NCI-H69 (cell line): ENCODE measurements around the gene UBE2G2.
A peak's percentile ranks its signal among the peaks of the same experiment; 100 is the strongest.

Experiments
- DNase-seq: peaks from one replicate; lab custom pipeline; 2025; lab: John Stamatoyannopoulos, UW

Gene UBE2G2

GRCh38 chr21:44749759-44750674, 51.6 kb downstream of the UBE2G2 start:
- DNase-seq, result no peak

DNA sequence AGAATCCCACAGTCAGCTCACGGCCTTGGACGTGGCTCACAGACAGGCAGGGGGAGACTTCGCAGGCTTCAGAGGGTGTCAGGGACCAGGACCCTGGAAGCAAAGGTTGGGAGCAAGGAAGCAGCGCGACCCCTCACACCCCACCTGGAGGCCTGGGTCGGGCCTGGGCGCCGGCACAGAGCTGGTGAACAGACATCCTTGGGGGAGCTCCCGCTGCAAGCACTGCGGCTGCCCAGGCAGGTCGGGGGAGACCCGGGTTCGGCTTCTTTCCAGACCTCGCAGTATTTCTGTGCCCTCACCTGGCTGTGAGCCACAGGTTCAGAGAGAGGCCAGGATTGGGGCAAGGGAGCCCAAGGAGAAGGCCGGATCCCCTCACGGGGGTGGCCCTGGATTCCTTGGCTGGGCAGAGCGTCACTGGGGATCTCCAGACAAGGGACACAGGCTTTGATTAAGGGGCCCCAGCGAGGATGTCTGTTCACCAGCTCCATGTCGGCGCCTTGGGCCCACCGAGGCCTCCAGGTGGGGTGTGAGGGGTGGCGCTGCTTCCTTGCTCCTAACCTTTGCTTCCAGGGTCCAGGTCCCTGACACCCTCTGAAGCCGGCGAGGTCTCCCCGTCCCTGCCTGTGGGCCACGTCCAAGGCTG, 52.4 kb downstream of the UBE2G2 start:
- DNase-seq, result no peak

DNA sequence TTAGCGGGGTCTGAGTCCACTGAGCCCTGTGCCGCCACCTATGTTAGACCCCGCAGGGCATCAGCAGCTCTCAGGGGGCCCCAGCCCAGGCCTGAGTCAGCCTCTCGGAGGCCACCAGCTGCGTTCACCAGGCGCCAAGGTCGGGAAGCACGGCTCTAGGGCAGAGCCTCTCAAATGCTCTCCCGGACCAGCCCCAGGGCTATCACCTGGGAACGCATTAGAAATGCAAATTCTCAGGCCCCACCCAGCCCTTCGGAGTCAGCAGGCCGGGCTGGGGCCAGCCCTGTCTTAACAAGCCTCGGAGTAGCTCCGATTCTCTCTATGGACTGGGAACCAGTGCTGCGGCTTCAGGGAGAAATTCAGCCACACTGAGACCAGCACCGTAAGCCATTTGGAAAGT, 53.0 kb downstream of the UBE2G2 start:
- no peak for DNase-seq

DNA sequence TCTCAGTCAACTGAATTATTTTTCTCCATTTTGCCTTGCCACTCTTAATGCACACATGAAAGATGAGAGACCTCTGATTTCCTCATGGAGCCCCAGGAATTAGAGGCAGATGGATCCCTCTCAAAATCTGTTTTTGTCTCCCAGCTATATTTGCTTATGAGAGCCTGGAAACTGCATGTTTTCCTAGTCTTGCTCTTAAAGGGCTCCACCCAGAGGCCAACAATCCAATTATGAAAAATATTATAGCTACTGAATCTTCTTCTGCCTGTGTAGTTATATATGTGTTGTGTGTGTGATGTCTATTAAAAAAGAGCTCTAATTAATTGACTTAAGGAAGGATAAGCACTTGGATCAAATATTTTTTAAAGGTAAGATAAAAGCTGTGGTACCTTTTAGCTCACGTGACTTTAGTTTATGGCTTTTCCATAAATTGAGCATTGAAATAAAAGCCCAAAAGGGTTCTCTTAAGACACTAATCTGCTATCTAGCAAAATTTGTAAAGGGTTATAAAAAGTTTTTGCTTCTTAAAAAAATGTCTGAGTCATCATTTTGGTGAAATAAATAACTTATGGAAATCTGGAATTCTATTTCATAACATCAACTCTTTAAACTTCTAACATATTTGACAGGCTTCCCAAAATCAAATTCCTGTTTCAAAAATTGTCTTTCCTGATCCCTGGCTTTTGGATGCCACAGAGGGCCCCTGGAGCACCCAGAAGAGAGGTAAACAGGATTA, 59.0 kb downstream of the UBE2G2 start:
- peak; percentile 90 for DNase-seq

DNA sequence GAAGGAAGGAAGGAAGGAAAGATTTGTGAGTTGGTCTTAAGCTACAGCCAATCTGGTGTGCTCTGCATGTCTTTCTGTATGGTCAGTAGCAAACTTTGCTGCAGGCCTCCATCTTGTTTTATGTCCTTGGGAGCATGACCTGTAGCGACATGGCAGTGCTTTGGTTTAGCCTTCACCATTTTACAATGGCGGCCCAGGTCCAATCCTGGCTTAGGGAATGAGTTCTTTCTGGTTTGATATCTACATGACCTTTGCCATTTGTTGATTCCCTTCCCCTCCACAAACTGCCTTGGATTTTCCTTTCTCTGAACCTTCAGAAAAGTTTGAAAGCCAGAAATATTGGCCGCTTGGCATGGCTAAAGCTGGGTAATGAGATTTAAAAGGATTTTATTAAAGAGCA, 59.7 kb downstream of the UBE2G2 start:
- DNase-seq, result no peak

- peak; percentile 49 for DNase-seq
Observed at GRCh38 chr21:44740742-44741141, 60.9 kb downstream of the UBE2G2 start.

DNA sequence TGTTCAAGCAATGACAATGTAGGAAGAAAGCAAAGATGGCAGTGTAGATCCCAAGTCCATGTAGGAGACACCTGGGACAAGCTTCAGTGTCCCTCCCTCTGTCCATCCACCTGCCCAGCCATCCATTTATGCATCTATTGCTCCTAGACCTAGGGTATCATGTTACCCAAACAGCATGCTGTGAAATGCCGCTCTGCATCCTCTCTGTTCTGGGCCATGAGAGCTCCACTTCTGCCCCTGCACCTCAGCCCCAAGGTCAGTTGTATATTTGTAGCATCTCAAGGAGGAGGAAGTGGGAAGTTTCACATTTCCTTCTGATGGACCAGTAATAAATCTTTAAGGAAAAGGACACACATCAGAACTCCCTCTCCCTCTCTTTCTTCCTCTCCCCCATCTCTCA, 62.3 kb downstream of the UBE2G2 start:
- peak; percentile 27 for DNase-seq

DNA sequence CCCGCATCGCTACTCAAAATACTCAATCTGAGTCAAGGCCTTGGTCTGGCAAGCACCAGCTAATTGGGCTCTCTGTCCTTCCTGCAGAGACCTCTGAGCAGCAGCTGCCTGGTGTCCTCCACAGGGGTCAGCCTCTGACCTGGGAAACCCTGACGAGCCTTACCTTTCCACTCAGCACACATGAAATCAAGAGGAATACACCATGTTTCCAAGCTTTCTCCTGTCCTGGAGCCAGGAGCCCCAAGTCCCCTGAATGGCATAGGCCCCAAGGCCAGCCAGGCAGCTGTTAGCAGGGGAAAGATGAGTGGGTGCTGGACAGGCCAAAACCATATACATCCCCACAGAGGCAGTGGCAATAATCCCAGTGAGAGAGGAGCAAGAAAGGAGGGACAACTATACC, 63.0 kb downstream of the UBE2G2 start:
- no peak for DNase-seq

DNA sequence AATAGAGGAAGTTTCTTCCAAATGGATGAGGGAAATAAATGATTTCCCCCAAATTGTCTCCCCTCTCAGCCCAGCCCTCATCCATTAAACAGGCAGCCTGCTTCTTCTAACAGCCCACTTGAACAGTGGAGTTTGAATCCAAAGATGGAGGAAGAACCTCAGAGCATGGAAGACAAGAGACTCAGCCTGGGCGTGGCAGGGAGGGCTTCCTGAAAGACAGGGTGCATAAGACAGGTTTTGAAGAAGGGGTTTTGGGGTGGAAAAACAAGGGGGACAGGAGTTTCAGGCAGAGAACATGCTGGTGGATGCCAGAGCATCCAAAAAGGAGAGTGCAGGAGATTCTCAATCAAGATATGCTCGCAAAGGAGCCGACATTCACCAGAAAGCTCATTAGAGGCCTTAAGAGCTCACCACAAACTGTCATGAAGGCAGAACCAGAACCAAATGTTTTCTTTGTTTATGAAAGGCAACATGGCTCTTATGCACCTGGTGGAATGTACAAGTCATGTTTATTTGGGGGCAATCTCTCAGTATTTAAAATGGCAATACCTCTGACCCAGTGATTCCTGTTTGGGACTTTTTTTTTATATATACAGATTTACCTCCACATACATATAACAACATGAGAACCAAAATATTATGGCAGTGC, 63.8 kb downstream of the UBE2G2 start:
- DNase-seq, result no peak

- DNase-seq, result peak; percentile 99
Observed at GRCh38 chr21:44736291-44737004, 65.2 kb downstream of the UBE2G2 start.

DNA sequence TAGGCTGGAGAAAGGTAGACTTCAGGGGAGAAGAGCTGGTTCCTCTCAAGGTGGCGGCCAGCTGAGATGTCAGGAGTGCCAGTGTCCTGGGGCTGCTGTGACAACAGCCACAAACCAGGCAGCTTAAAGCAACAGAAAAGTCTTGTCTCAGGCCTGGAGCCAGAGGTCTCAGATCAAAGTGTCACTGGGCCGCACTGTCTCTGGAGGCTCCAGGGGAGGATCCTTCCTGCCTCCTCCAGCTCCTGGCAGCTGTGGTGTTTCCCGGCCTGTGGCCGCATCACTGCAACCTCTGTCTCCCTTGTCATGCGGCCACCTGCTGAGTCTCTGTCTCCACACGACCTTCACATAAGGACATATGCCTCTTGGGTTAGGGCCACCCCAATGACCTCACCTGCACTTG, 65.8 kb downstream of the UBE2G2 start:
- DNase-seq, result peak; percentile 47

DNA sequence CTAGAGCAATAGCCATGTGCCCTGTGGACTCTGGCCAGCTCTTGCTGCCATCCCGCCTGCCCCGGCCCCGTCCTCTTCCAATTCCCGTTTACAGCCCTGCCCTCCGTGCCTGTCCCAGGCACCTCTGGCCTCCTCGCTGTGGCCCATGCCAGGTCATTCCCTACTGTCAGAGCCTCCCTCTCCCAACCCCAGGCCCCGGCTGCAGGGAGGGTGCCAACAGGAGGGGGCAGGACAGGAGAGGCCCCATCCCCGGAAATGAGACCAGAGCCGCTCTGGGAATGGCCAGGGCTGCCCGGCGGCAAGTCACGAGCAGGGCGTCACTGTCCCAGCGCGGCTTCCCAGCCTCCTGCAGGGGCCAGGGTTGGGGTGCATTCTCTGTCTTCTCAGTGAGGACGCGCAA, 66.8 kb downstream of the UBE2G2 start:
- DNase-seq, result no peak

DNA sequence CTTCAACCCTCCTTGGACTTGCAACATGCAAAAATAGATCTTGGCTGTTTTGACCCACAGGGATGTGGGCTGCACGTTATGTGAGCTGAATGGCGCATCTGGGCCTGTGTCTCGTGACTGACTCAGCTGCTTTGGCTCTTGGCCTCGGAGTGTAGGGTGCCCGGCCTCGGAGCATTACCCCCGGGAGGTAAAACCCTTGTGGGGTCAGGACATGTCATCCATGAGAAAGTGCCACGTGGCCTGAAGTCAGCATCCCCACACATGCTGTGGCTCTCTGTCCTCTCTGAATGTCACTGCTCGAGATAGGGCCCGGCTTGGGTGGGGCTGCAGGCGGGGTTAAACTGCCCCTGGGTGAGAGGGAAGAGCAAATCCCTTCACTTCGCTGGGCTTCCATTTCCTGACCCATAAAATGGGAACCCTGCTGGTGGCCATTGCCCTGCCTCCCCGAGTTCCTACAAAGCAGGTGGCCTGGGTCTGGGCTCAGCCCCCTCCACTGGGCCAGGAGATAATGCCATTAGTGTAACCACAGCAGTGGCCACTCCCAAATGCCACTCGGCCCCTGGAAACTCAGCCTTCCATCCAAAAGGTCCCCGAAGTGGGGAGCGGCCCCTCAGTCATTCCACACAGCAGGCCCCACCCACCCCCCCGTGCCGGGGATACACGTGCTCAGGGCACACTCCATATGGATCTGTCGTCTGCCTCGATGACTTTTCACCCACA, 67.4 kb downstream of the UBE2G2 start:
- DNase-seq, result no peak

GRCh38 chr21:44732956-44733355, 68.7 kb downstream of the UBE2G2 start:
- no peak for DNase-seq

DNA sequence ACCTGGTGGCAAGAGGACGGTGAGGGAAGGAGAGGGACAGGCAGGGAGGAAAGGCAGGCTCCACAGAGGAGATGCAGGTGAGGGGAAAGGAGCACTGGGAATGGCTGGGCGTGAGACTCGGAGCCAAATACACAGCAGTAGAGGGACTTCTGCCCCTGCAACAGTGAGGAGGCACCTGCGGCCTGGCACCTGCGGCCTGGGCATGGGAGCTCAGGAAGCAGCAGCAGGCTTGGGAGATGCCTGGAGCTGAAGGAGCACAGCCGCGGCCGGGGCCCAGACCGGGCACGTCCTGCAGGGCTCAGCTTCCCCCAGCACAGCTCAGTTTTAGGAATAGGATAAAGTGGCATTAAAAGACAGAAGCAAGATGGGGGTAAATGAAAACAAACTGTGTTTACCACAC, 69.4 kb downstream of the UBE2G2 start:
- DNase-seq, result no peak

DNA sequence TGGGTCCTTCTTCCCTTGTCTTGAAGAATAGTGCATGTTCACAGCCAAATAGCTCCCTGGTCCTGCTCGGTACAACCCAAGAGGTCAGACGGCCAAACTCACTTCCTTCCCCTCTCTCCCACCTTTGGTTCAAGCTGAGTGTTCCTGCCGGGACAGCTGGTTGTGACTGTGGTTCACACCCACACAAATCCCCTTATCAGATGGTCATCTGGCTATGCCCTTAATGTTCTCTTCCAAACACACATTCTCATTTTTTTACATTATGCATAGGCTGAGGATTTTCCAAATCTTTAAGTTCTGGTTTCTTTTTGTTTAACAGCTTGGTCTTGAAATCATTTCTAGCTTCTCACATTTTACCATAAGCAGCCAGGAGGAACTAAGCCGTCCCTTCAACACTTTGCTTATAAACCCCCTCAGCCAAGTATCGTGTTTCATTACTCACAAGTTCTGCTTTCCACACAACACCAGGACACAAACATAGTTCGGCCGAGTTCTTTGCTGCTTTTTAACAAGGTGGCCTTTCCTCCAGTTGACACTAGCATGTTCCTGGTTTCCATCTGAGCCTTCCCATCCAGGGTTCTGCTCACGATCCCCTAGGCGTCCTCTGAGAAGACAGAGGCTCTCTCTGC, 70.6 kb downstream of the UBE2G2 start:
- DNase-seq, result no peak

DNA sequence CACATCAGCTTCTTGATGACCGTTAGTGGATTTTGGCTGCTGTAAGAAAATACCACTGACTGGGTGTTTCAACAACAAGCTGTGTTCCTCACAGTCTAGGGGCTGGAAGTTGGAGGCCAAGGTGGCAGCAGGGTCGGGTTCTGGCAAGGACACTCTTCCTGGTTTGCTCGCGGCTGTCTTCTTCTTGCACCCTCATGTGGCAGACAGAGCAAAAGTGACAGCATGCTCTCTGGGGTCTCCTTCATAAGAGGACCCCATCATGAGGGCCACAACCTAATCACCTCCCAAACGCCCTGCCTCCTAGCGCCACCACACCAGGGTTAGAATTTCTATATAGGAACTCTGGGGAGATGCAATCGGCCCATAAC, 71.6 kb downstream of the UBE2G2 start:
- no peak for DNase-seq

DNA sequence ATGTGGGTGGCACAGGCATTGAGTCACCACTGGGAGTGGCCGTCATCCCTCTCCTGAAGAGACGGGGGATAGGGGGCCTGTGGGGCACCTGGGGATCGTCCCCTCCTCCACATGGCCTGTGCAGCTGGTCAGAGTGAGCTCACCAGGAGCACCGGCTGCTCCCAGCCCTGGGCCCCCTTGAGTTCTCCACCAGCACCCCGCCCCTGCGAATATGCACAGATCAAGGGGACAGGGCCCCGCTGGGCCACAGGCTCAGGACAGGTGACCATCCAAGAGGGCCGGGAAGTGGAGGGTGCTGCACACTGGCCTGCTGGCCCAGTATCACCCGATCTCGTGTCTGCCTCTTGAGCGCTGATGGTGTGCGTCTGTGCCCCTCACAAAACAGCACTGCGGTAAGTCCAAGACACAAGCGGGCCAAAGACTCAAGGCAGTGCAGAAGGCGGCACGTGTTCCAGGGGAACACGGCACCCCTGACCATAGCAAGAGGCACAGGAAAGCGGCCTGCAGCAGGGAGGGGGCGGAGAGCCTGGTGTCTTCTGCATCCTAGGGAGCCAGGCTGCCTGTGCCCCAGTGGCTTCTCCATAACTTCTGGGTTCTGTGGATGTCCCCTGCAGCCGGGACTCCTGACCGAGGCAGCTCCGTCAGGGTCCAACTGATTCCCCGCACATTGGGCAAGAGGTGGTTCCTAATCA, 72.1 kb downstream of the UBE2G2 start:
- no peak for DNase-seq

GRCh38 chr21:44728716-44729115, 72.9 kb downstream of the UBE2G2 start:
- DNase-seq, result no peak

DNA sequence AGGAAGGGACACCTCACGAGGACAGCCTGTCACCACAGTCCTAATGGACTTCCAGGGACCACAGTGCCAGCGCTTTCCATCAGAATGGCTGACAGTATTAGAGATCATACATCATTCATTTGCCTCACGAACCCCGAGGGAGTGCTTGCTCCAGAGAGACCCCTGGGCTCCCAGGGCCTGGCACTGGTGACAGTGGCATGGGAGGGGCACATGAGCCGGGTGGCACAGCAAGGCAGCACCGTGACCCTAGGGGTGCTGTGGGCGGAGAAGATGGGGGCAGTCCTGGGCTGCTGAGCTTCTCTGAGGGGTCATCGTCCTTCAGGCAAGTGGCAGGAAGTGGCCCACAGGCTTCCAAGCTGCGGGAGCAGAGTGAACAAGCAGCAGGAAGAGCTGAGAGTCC, 73.9 kb downstream of the UBE2G2 start:
- no peak for DNase-seq
